ENCODE measurements around the gene CDKN2B-AS1.
A peak's percentile ranks its signal among the peaks of the same experiment; 100 is the strongest.
"Not testable (repeated sequence)": the region's sequence is repeated elsewhere in the genome, so short reads cannot be mapped to it uniquely, and the experiment has no call there.

CDKN2B-AS1 gene

GRCh38 chr9:21994556-21995005, at the start of gene CDKN2B-AS1:
Gene CDKN2B-AS1 (plus strand): TSS chr9:21994791.
- DNase-seq, result no peak

GRCh38 chr9:21945606-21946005, 49.0 kb upstream of the CDKN2B-AS1 start:
- no peak for DNase-seq

GRCh38 chr9:21958833-21959232, 35.8 kb upstream of the CDKN2B-AS1 start:
- DNase-seq, result no peak

GRCh38 chr9:21959268-21959667, 35.3 kb upstream of the CDKN2B-AS1 start:
- DNase-seq, result not testable (repeated sequence)

GRCh38 chr9:21961569-21961968, 33.0 kb upstream of the CDKN2B-AS1 start:
- DNase-seq, result no peak

- peak; percentile 43 for DNase-seq
Observed at GRCh38 chr9:21964925-21965385, 29.6 kb upstream of the CDKN2B-AS1 start.

- DNase-seq, result no peak
Observed at GRCh38 chr9:21965401-21965951, 29.1 kb upstream of the CDKN2B-AS1 start.

GRCh38 chr9:21966140-21966851, 28.3 kb upstream of the CDKN2B-AS1 start:
- DNase-seq, result no peak

GRCh38 chr9:21967169-21967568, 27.4 kb upstream of the CDKN2B-AS1 start:
- no peak for DNase-seq

- DNase-seq, result no peak
Observed at GRCh38 chr9:21967702-21968101, 26.9 kb upstream of the CDKN2B-AS1 start.

GRCh38 chr9:21968331-21969010, 26.1 kb upstream of the CDKN2B-AS1 start:
- DNase-seq, result no peak

GRCh38 chr9:21969011-21969940, 25.3 kb upstream of the CDKN2B-AS1 start:
- DNase-seq, result no peak

GRCh38 chr9:21969951-21970799, 24.4 kb upstream of the CDKN2B-AS1 start:
- no peak for DNase-seq

GRCh38 chr9:21970800-21971640, 23.6 kb upstream of the CDKN2B-AS1 start:
- no peak for DNase-seq

GRCh38 chr9:21972361-21972760, 22.2 kb upstream of the CDKN2B-AS1 start:
- DNase-seq, result no peak

- no peak for DNase-seq
Observed at GRCh38 chr9:21974343-21974721, 20.3 kb upstream of the CDKN2B-AS1 start.

GRCh38 chr9:21974722-21975409, 19.7 kb upstream of the CDKN2B-AS1 start:
- peak; percentile 61 for DNase-seq

GRCh38 chr9:21976334-21976875, 18.2 kb upstream of the CDKN2B-AS1 start:
- DNase-seq, result no peak

GRCh38 chr9:21982391-21982790, 12.2 kb upstream of the CDKN2B-AS1 start:
- DNase-seq, result no peak

Measured in activated T-cell treated with anti-CD3 and anti-CD28 coated beads for 4 hours (primary cell).